Mononuclear cell (primary cell): ENCODE measurements around the gene DYNLL2. TPM values are rescaled to one million over a fixed set of nuclear protein-coding genes. Genes with fewer than 3 reads are reported as not detected.

Experiments
- total RNA-seq: library from RNA; depleted of rRNA; stranded (reverse); fragments of >200 nt; gene quantifications from one replicate; pipeline ENCODE4 v1.2.3, GENCODE V29; 2012

DYNLL2 gene
- total RNA-seq, 1 donor: 12.0 TPM

Other genes with a start within 250 kb of the DYNLL2 start
- 12.3 TPM for gene MRPS23, start 233.4 kb upstream of the DYNLL2 start, total RNA-seq
- 2.5 TPM for gene CUEDC1, start 128.0 kb upstream of the DYNLL2 start, total RNA-seq
- gene VEZF1, start 95.2 kb upstream of the DYNLL2 start, total RNA-seq: 85.6 TPM
- gene SRSF1, start 76.2 kb upstream of the DYNLL2 start, total RNA-seq: 127 TPM
- 0.42 TPM for gene OR4D1, start 65.0 kb downstream of the DYNLL2 start, total RNA-seq
- gene OR4D2, start 83.6 kb downstream of the DYNLL2 start, total RNA-seq: not detected
- under 0.01 TPM for gene EPX, start 109.3 kb downstream of the DYNLL2 start, total RNA-seq
- gene MKS1, start 135.8 kb downstream of the DYNLL2 start, total RNA-seq: 1.2 TPM
- not detected for gene LPO, start 155.2 kb downstream of the DYNLL2 start, total RNA-seq
- gene MPO, start 197.5 kb downstream of the DYNLL2 start, total RNA-seq: 0.42 TPM
- 22.4 TPM for gene TSPOAP1, start 245.4 kb downstream of the DYNLL2 start, total RNA-seq